ENCODE results near the gene ACAA2.

ACAA2 gene

GRCh38 chr18:49733321-49733720 lies 80.0 kb downstream of the ACAA2 start:
- H3K27ac ChIP-seq (ENCODE audit: low read depth, low read length) = no peak overlapping the region
- H3K27me3 ChIP-seq (ENCODE audit: control insufficient read depth, low read length) = no peaks in the 10 kb centered on the region
- H3K9me3 ChIP-seq (ENCODE audit: control insufficient read depth, insufficient read depth, low read length) = no peaks in the 10 kb centered on the region
- no peak overlapping the region for H3K4me3 ChIP-seq (ENCODE audit: low read length)
- no peak overlapping the region for H3K4me2 ChIP-seq (ENCODE audit: low read length)
- no peaks in the 10 kb centered on the region for H4K20me1 ChIP-seq (ENCODE audit: control insufficient read depth, insufficient read depth, low read depth, low read length)
- H3K9me2 ChIP-seq (replicated peaks; ENCODE audit: control insufficient read depth, low read length) = no peaks in the 10 kb centered on the region
- H3K79me2 ChIP-seq (ENCODE audit: control insufficient read depth, low read length) = no peaks in the 10 kb centered on the region
- H3F3A ChIP-seq (ENCODE audit: control insufficient read depth, insufficient read depth) = no peaks in the 10 kb centered on the region
- TF ChIP-seq CTCF (IDR thresholded peaks at IDR 0.05; ENCODE audit: low read depth, low read length, poor library complexity, severe bottlenecking) (no peak), EZH2phosphoT487 (IDR thresholded peaks at IDR 0.05; ENCODE audit: borderline replicate concordance, low read length) (no peak)
- H3K36me3 ChIP-seq (ENCODE audit: control insufficient read depth, low read length) = no peaks in the 10 kb centered on the region
- no peaks in the 10 kb centered on the region for H3K4me1 ChIP-seq (ENCODE audit: control insufficient read depth, low read length)
